H1 (cell line): ENCODE results near the gene AVL9. TPM values are rescaled to one million over a fixed set of nuclear protein-coding genes. Genes with fewer than 3 reads are reported as not detected.

Experiments
- CTCF ChIA-PET: fragments of 300-600 bp; sonication (Branson Sonifier 250); formaldehyde crosslinking; loops from one replicate; lab custom pipeline; 2021; ENCODE audit not compliant: partially characterized antibody; lab: Charles Lee
- POLR2A ChIA-PET: fragments of 300-600 bp; sonication (Branson Sonifier 250); formaldehyde crosslinking; loops from one replicate; lab custom pipeline; 2021; ENCODE audit warnings: inconsistent platforms; ENCODE audit not compliant: partially characterized antibody; lab: Charles Lee
- DNase-seq, 2 experiments: peaks; one replicate each; pipeline versions ENCODE4 v3.0.0 to v3.0.0-alpha.2; 2010 to 2022; ENCODE audit warnings: low spot score in 2 of 2, low read depth in 1 of 2, mixed read lengths in 1 of 2
- FAIRE-seq: peaks from 2 replicates; lab custom pipeline; 2011; peaks lifted over from hg19 to GRCh38; lab: Jason Lieb, UNC
- H2AFZ ChIP-seq: 2 replicates; pipeline ENCODE4 v1.8.1; 2012; ENCODE audit warnings: low read length, inconsistent platforms
- H2AK5ac ChIP-seq: 2 replicates; pipeline ENCODE4 v1.6.1; 2013; ENCODE audit warnings: low read depth, low read length
- H2BK120ac ChIP-seq: replicated peaks from 2 replicates; pipeline ENCODE3; 2013; ENCODE audit warnings: low read depth, low read length, inconsistent platforms
- H2BK12ac ChIP-seq: 2 replicates; pipeline ENCODE4 v1.6.1; 2013; ENCODE audit warnings: low read depth, low read length
- H2BK15ac ChIP-seq: 2 replicates; pipeline ENCODE4 v1.6.1; 2013; ENCODE audit warnings: low read length
- H2BK20ac ChIP-seq: 2 replicates; pipeline ENCODE4 v1.6.1; 2013; ENCODE audit warnings: low read length
- H2BK5ac ChIP-seq: 2 replicates; pipeline ENCODE4 v1.6.1; 2013; ENCODE audit warnings: low read depth, low read length
- H3K14ac ChIP-seq: 2 replicates; pipeline ENCODE4 v1.6.1; 2013; ENCODE audit warnings: inconsistent platforms; ENCODE audit not compliant: insufficient read length
- H3K18ac ChIP-seq: 2 replicates; pipeline ENCODE4 v1.6.1; 2013; ENCODE audit warnings: low read length; ENCODE audit errors: extremely low read depth
- H3K23ac ChIP-seq: 2 replicates; pipeline ENCODE4 v1.6.1; 2013; ENCODE audit warnings: inconsistent platforms; ENCODE audit not compliant: insufficient read length
- H3K23me2 ChIP-seq: 2 replicates; pipeline ENCODE4 v1.6.1; 2013; ENCODE audit warnings: low read depth, low read length
- H3K27ac ChIP-seq: 2 replicates; pipeline ENCODE4 v1.6.1; 2011; ENCODE audit warnings: low read depth, low read length, inconsistent platforms
- H3K27me3 ChIP-seq, 4 experiments: replicated peaks in 1 of 4; 1 replicate in 1 of 4; 2 replicates in 3 of 4; pipeline versions ENCODE4 v1.6.1 to v1.8.1; 2011 to 2013; ENCODE audit warnings: low read length in 3 of 4, mild to moderate bottlenecking in 3 of 4, inconsistent platforms in 2 of 4, mixed read lengths in 2 of 4, moderate library complexity in 1 of 4; ENCODE audit not compliant: control insufficient read depth in 3 of 4, insufficient read depth in 3 of 4; ENCODE audit errors: extremely low read depth in 1 of 4
- H3K36me3 ChIP-seq, 4 experiments: 2 replicates each; pipeline versions ENCODE4 v1.6.1 to v1.8.1; 2011 to 2013; ENCODE audit warnings: mild to moderate bottlenecking in 4 of 4, low read length in 3 of 4, moderate library complexity in 2 of 4, control low read depth in 1 of 4, inconsistent platforms in 1 of 4; ENCODE audit not compliant: insufficient read depth in 4 of 4, control insufficient read depth in 2 of 4
- H3K4ac ChIP-seq: replicated peaks from 2 replicates; pipeline ENCODE3; 2013; ENCODE audit warnings: low read length, low read depth, mixed read lengths, inconsistent platforms; ENCODE audit not compliant: insufficient read length
- H3K4me1 ChIP-seq, 4 experiments: replicated peaks in 1 of 4; 1 replicate in 1 of 4; 2 replicates in 3 of 4; pipeline versions ENCODE4 v1.6.1 to v1.8.1; 2011 to 2013; ENCODE audit warnings: low read length in 3 of 4, inconsistent platforms in 2 of 4, mixed read lengths in 1 of 4; ENCODE audit not compliant: insufficient read depth in 4 of 4, control insufficient read depth in 3 of 4
- H3K4me2 ChIP-seq, 2 experiments: 2 replicates each; pipeline versions ENCODE4 v1.6.1 to v1.8.1; 2011 to 2013; ENCODE audit warnings: low read depth in 2 of 2, low read length in 2 of 2, control low read depth in 1 of 2, inconsistent platforms in 1 of 2, mild to moderate bottlenecking in 1 of 2; ENCODE audit not compliant: insufficient read depth in 1 of 2
- H3K4me3 ChIP-seq, 4 experiments: fragments of 200-600, 300-600 bp in 1 of 4; sonication (generic), shearing (Covaris generic), sonication (Bioruptor Twin) in 1 of 4; 2 replicates each; pipeline versions ENCODE4 v1.5.1 to v1.8.1; 2011 to 2016; ENCODE audit warnings: low read length in 4 of 4, low read depth in 3 of 4, control low read depth in 2 of 4, inconsistent platforms in 2 of 4, mild to moderate bottlenecking in 2 of 4, mixed read lengths in 1 of 4, moderate library complexity in 1 of 4; ENCODE audit not compliant: insufficient read depth in 2 of 4; ENCODE audit errors: extremely low read depth in 1 of 4
- H3K56ac ChIP-seq: replicated peaks from 2 replicates; pipeline ENCODE3; 2013; ENCODE audit warnings: low read depth, mild to moderate bottlenecking, mixed read lengths, low read length, inconsistent platforms; ENCODE audit not compliant: insufficient read length
- H3K79me1 ChIP-seq: 2 replicates; pipeline ENCODE4 v1.6.1; 2013; ENCODE audit warnings: low read depth, low read length, control low read depth
- H3K79me2 ChIP-seq, 2 experiments: 2 replicates each; pipeline versions ENCODE4 v1.6.1 to v1.8.1; 2012 to 2013; ENCODE audit warnings: low read length in 2 of 2, mild to moderate bottlenecking in 2 of 2, inconsistent platforms in 1 of 2; ENCODE audit not compliant: insufficient read depth in 2 of 2, control insufficient read depth in 1 of 2
- H3K9ac ChIP-seq, 4 experiments: replicated peaks in 1 of 4; 1 replicate in 1 of 4; 2 replicates in 3 of 4; pipeline versions ENCODE4 v1.6.1 to v1.8.1; 2011 to 2013; ENCODE audit warnings: low read depth in 3 of 4, low read length in 3 of 4, control low read depth in 2 of 4, mild to moderate bottlenecking in 2 of 4, moderate library complexity in 2 of 4, inconsistent platforms in 1 of 4; ENCODE audit errors: extremely low read depth in 1 of 4
- H3K9me3 ChIP-seq, 2 experiments: 2 replicates each; pipeline versions ENCODE4 v1.6.1 to v1.8.1; 2012 to 2013; ENCODE audit warnings: mild to moderate bottlenecking in 2 of 2, moderate library complexity in 2 of 2, control low read depth in 1 of 2, inconsistent platforms in 1 of 2, low read depth in 1 of 2, low read length in 1 of 2, mixed read lengths in 1 of 2; ENCODE audit not compliant: insufficient read depth in 2 of 2
- H4K20me1 ChIP-seq, 2 experiments: replicated peaks in 1 of 2; 2 replicates each; pipeline versions ENCODE3 to v1.8.1; 2011 to 2013; ENCODE audit warnings: inconsistent platforms in 2 of 2, low read length in 2 of 2, mild to moderate bottlenecking in 1 of 2; ENCODE audit not compliant: insufficient read depth in 2 of 2, control insufficient read depth in 1 of 2
- H4K5ac ChIP-seq: 2 replicates; pipeline ENCODE4 v1.6.1; 2013; ENCODE audit warnings: low read length, low read depth, mixed read lengths, inconsistent platforms; ENCODE audit not compliant: insufficient read length
- H4K8ac ChIP-seq: 2 replicates; pipeline ENCODE4 v1.8.0; 2013; ENCODE audit warnings: mild to moderate bottlenecking, moderate library complexity, low read length, inconsistent platforms; ENCODE audit not compliant: insufficient read depth; ENCODE audit errors: extremely low read depth
- H4K91ac ChIP-seq: replicated peaks from 2 replicates; pipeline ENCODE3; 2013; ENCODE audit warnings: low read length, mixed read lengths, inconsistent platforms; ENCODE audit not compliant: insufficient read length
- BRCA1 ChIP-seq: IDR thresholded peaks from 2 replicates; pipeline ENCODE4 v1.6.1; 2012; ENCODE audit warnings: low read depth, low read length, improper control_type of control experiment
- PHF8 ChIP-seq: fragments of 200-600 bp; sonication (generic); conservative IDR thresholded peaks from 2 replicates; pipeline ENCODE4 v1.7.1; 2012; ENCODE audit warnings: low read depth, mild to moderate bottlenecking, inconsistent platforms, low read length, moderate library complexity
- YY1 ChIP-seq: IDR thresholded peaks from 2 replicates; pipeline ENCODE4 v1.6.1; 2011; ENCODE audit warnings: low read depth, mild to moderate bottlenecking, low read length
- WGBS, 2 experiments: shearing (Covaris generic) in 1 of 2; methylation state at CpG; one replicate each; pipeline versions ENCODE4 v1.1.6 to v1.1.7; 2013 to 2015; ENCODE audit warnings: low lambda C conversion rate in 2 of 2, mixed read lengths in 2 of 2, inconsistent platforms in 1 of 2, low coverage in 1 of 2, missing lambda C conversion rate in 1 of 2; ENCODE audit not compliant: insufficient replicate concordance in 2 of 2, insufficient coverage in 1 of 2, insufficient read length in 1 of 2; ENCODE audit errors: extremely low coverage in 1 of 2, missing lambda C conversion rate in 1 of 2; 5-methylcytosine and 5-hydroxymethylcytosine counted together
- polyA plus RNA-seq, 7 experiments: library from polyadenylated mRNA; depleted of rRNA in 3 of 7; stranded (reverse) in 5 of 7; unstranded in 2 of 7; fragments of >200 nt in 5 of 7; fragments of 200-250 nt in 2 of 7; gene quantifications; 1 replicate in 5 of 7; 2 replicates in 1 of 7; 4 replicates in 1 of 7; pipeline versions ENCODE4 v1.2.1 to v1.2.3, GENCODE V29; 2011 to 2013; ENCODE audit warnings: missing spikeins in 2 of 7, mixed read lengths in 2 of 7
- total RNA-seq: library from RNA; stranded (reverse); fragmentation: NEBNext Ultra II Directional; extraction: Animal tissue kit (Norgen Biotek cat#: 25700); gene quantifications from 2 replicates; pipeline ENCODE4 v1.2.1, GENCODE V29; 2021

AVL9 gene
- total and polyA plus RNA-seq, 2 of the 8 experiments (the other 6 are each of a cell fraction or from before 2014, with no cell fraction given), result 15.5 to 42.1 TPM

DNA sequence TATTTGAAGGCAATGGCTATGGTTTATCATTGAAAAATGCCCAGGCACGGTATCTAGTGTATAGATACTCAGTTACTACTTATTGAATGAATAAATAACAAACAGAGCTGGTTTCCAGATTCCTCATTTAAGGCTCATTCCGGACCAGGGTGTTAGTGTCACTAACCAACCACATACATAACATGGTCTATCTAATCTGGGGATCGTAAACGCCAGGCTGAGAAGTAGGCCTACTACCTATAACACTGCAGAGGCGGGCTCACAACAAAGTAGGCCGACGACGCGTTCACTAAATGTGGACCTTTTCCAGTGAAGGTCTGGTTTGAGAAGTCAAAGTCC is 5.5 kb upstream of the AVL9 start:
- Histone ChIP-seq H2BK5ac (0 out of 2 replicates have a peak overlapping the region, but pooled peaks have one; percentile 53), H3K56ac (no peak overlapping the region), H2AK5ac (no peak overlapping the region), H3K9ac (peak overlapping the region; percentile 58 to 89 (median 75)), H2AFZ (peak overlapping the region; percentile 67; the same call in 1 of the 2 replicates), H4K91ac (no peak overlapping the region), H2BK20ac (no peak overlapping the region), H4K20me1 (no peaks in the 10 kb centered on the region), H3K27ac (peak overlapping the region; percentile 88), H3K23me2 (peaks cover 5% of the 10 kb centered on the region), H4K5ac (no peak overlapping the region), H3K4me1 (no peaks in the 10 kb centered on the region; a peak in 1 of 7 replicates), H3K4ac (no peak overlapping the region), H3K9me3 (no peaks in the 10 kb centered on the region), H3K23ac (no peak overlapping the region), H2BK120ac (no peak overlapping the region), H3K79me2 (peaks cover 6 to 23% of the 10 kb centered on the region in 2 experiments; a peak in 3 of 4 replicates), H3K4me2 (peak overlapping the region; percentile 93 to 98), H2BK15ac (no peak overlapping the region), H3K27me3 (no peaks in the 10 kb centered on the region), H2BK12ac (no peak overlapping the region), H3K36me3 (peaks cover 4 to 14% (median 9%) of the 10 kb centered on the region in 4 experiments; a peak in 7 of 8 replicates), H3K14ac (no peak overlapping the region), H3K18ac (no peak overlapping the region), H3K79me1 (peaks cover 3% of the 10 kb centered on the region; the same call in 1 of the 2 replicates), H3K4me3 (peak overlapping the region; percentile 64 to 97 (median 86)), H4K8ac (peak overlapping the region; percentile 99; the same call in 1 of the 2 replicates)
- POLR2A ChIA-PET, result interaction anchor here (0.6 to 1.0 kb wide), 2 partner anchors 10 to 41 kb away, joined by 4 to 5 read pairs; no protein-coding TSS in a partner anchor
- CTCF ChIA-PET, result interaction anchor here (3.7 kb wide), 1 partner anchor 10 kb away, joined by 18 read pairs; no protein-coding TSS in a partner anchor
- WGBS, 2 experiments, result 5% methylated on average over 9 of the region's 9 CpGs; no CpG with 5 or more reads in 1 of the 2 experiments
- no peak for DNase-seq
- FAIRE-seq, result no peak
- TF ChIP-seq BRCA1 (no peak), PHF8 (no peak), YY1 (no peak)
